HG03439 (cell line): Measurements from ENCODE around the gene RSKR.
"Not testable (repeated sequence)": the region's sequence is repeated elsewhere in the genome, so short reads cannot be mapped to it uniquely, and the experiment has no call there.

Experiments used
- ATAC-seq: cut with Tn5 transposase; IDR thresholded peaks from one replicate; pipeline ENCODE4 v1.9.1; 2021; ENCODE audit warnings: mild to moderate bottlenecking, moderate library complexity; ENCODE audit not compliant: unreplicated experiment

Gene RSKR

DNA sequence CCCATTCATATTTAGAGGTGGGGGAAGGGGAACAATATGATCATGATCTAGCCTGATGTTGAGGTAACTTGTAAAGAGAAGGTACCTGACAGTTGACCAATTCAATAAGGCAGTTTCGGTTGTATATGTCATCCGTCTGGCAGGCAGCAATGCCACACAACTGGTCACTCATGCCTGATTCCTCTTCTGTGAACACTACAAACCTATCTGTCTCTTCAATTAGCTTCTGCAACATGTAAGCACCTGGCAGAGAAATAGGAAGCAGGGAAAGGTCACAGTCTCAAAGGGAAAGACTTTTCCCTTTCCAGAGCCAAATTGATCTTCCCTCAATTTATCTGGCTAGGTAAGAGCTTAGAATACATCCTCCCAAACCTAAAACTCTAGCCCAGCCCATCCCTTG is 10.2 kb upstream of the RSKR start:
- no peak for ATAC-seq

DNA sequence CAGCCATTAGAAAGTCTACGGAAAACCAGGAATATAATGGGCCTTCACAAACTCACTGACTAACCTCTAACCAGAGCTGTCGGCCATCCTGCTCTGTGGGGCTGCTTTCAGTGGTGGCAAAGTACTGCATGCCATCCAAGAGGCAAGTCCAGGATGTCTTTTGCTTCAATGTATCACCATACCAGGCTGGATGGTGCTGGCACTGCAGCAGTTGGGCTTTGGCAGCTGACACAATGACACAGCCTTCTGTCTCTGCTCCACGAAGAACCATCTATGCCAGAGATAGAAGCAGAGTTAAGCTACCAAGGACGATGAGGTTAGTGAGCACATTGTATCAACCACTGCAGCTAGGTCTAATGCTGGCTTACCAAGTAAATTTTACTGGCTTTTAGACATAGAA is 9.7 kb upstream of the RSKR start:
- ATAC-seq, result no peak

DNA sequence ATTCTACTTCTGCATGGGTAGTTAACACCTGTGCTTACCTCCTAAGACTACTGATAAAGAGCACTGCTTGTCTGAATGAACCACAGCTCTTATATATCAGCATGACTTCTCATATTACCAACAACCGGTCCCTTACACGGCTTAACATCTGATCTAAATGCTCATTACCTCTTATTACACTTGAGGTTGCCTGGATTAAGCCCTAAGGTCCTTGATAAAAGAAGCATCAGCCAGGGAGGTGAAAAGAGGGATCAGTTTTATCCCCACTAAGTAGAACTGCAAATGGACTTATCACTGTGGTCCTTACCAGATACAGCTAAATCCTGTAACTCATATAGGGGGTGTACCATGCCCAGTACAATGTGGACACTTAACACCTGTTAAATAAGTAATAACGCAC is 8.2 kb upstream of the RSKR start:
- no peak for ATAC-seq

DNA sequence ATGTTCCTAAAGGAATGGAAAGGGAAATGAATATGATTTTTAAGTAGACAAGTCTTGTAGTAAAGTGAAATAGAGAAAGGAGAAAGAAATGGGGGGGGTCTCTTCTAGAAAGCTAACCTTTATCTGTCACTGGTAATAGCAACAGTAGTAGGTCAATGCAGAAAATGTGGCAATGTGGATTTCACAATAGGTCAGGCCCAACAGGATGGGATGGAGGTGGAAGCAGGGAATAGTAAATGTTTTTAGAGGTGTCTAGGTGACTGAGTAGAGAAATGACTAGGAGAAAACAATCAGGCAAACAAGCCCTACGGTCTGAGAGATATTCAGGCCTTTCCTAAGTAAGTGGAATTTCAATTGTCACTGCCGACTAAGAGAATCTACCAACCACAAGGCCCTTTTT is 6.0 kb upstream of the RSKR start:
- ATAC-seq, result no peak

DNA sequence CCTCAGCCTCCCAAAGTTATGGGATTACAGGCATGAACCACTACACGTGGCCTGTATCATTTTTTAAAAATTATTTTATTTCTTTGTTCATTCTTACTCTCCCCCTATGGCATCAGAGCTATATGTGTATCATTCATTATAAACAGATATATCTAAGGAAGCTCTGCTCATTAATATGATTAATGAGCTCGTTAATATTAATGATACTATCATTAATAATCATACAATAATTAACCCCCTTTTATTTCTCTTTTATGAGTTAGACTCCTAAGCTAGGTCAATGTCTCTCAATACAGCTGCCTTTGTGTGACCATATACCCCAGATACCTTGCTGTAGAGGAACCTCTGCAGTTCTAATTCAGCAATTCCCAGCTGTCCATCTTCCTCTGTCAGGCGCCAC is 4.5 kb upstream of the RSKR start:
- no peak for ATAC-seq

DNA sequence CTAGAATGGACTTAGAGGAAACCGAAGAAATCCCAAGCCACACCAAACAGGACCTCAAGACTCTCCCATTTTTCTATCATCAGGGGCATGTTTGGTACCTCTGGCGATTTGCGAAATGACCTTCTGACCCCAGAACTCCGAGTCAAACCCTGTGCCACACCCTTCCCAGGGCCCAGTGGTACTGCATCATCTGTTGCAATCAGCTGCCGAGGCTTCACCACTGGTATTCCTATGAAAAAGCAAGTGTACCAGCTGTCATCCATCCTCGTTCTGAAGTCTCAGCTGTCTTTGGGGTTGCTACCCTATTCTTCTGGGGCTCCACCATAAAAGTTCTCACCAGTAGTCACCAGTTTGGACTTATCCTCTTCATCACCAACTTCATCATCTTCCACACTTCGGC is 2.3 kb upstream of the RSKR start:
- ATAC-seq, result no peak

DNA sequence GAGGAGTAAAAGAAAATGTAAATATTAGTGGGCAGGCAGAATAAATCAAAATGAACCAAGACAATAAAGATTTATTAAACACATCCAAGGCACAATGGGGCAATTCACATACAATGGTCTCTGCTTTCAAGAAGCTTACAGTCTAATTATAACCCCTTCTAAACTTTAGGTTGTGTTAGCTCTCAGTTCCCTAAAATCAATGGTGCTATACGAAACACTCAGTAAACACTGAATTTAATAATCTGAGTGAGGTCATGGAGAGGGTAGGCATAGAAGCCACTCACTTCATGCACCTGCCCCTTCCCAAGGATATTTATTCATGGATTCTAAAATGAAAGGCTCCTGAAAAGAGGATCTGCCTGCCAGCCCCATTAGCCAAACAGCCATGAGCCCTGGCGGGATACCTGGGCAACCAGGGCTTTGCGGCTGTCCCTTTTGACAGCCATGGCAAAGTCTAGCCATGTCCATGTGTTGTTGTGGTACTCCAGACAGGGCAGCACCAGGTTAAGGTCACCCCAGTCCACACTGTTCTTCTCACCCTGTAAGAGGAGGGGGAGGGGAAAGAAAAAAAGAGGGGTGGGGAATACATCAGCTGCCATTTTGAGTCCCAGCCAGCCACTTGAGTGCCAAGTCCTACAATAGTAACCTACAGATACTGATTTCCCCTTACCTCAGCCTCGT is 1.4 kb upstream of the RSKR start:
- ATAC-seq, result no peak

DNA sequence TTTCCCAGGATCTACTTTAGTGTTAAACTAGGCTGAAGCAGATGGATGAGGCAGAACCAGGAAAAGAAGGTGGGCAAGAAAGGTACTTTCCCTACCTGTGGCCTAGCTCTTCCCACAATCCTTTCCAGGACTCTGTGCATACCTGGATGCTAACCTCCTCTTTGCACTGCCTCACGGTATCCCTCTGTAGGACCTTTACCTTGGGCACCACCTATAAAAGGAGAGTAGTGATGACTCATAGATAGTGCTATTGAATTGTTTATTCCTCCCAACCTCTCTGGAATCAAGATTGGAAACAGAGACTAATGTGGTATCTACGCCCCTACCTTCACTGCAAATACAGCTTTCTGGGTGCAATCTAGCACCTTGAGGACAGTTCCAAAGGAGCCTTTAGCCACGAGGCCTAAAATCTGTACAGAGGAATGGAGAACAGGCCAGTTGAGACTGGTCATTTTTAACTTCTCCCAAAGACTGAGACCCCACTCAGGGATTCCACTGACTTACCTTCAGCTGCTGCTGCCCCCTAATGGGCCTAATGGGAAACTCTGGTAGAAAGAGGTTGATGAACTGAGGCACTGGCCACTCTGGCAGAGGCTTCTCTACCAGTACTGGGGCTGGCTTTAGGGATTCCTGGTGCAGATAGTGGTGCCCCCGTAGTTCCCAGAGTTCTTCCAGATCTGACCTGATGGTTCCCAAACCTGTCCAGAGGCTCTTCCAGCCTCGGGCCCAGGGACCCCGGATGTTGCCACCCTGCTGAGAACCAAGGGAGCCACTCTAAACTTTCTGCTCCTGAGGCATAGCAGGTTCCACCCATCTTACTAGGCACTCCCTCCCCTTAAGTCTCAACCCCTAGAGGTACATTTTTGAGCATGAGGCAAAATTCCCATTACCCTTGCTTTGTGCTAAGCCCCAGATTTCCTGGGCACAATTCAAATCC is 781 bp downstream of the RSKR start:
- no peak for ATAC-seq

DNA sequence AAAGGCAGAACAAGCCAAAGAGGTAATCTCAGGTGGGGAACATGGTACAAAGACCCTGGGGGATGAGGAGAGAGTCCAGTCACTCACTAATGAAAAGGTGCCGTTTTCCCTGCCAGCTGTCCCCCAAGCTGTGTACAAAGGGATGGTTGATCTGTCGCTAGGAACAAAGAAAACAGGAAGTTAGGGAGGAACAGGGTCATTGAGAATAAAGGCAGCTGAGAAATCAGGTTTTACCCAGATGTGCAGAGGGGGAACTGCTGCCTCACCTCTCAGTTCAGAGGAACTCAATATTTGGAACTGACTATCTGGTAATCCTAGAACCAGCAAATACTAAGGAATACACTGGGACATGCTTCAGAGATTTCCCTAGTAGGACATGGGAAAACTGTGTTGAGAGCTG is 1.5 kb downstream of the RSKR start:
- no peak for ATAC-seq

DNA sequence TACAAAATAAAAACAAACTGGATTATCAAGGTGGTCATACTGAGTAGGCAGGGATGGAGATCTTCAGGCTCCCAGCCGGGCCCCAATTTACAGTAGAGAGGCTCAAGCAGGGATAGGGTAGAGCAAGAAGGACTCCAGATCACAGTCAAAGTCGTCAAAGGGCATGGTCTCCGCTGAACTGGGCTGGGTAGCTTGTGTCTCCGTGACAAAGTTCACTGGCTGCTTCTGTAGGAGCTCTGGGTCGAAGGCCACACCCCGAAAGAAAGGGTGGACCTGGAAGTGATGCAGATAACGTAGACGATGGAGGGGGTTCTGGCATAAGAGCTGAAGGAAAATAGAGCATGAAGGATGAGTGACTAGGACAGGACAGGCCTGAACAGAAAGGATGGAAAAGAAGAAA is 3.6 kb downstream of the RSKR start:
- no peak for ATAC-seq

DNA sequence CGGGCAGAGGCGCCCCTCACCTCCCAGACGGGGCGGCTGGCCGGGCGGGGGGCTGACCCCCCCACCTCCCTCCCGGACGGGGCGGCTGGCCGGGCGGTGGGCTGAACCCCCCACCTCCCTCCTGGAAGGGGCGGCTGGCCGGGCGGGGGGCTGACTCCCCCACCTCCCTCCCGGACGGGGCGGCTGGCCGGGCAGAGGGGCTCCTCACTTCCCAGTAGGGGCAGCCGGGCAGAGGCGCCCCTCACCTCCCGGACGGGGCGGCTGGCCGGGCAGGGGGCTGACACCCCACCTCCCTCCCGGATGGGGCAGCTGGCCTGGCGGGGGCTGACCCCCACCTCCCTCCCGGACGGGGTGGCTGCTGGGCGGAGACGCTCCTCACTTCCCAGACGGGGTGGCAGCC is 10.0 kb downstream of the RSKR start:
- not testable (repeated sequence) for ATAC-seq

DNA sequence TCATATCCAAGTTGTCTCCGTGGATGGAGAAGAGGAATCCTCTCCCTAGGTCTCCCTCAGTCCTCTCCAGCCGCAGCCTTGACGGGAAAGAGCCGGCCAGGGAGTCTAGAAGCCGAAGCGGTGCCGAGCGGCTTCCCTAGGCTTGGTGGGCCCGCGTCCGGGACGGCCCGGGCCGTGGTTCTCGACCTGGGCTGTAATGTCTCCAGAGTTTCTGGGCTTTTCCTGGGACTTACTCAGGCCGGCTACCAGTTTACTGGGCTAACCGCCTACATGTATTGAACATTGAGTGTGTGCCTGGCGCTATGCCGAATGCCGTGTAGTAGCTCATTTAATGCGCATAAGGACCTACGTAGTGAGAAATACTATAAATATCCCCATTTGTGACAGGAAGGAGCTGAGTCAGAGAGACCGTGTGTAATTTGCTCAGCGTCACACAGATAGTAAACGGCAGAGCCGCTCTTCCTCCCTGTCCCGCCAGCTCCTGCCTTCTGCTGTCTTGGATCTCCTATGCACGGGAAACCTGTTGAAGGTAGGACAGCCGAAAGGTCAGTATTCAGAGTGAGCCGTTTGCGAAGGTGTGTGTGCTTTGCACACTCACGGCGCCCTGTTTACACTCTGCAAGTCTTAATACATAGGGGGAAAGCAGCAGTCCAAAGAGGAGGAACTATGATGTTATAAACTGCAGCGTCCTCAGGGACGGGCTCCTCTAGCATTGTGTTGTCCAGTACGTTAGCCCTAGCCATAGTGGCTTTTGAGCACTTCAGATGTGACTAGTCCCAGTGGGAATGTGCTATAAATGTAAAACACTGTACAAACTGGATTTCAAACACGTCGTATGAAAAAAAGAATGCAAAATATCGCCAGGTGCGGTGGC is 14.4 kb downstream of the RSKR start:
- peak; percentile 48 for ATAC-seq

DNA sequence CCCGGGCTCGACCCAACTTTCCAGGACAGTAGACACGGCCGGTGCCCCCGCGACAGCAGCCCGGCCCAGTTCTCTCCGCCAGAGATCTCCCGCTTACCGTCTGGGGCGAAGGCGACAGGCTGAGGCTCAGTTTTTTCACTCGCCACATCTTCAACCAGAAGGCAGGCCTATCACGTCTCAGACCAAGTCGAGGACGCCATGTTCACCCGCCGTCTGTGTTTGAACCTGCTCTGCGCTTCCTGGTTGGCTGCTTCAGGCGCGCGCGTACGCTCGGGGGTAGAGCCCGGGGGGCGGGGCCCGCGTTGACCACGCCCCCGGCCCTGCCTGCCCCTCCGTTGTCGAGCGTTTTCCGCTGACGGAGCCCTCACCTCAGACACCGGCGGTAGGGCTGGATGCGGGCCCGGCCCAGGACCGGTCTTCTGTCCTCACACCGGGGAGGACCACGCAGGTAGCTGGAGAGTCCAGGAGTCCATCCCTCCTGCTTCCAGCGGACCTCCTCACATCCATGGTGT is 15.1 kb downstream of the RSKR start, which contains the start of gene SPAG5:
Gene SPAG5 (minus strand): TSS at position 227 of the 512 bp plus-strand sequence. CDS start 79 bp downstream, at position 148.
- ATAC-seq, result peak; percentile 84

DNA sequence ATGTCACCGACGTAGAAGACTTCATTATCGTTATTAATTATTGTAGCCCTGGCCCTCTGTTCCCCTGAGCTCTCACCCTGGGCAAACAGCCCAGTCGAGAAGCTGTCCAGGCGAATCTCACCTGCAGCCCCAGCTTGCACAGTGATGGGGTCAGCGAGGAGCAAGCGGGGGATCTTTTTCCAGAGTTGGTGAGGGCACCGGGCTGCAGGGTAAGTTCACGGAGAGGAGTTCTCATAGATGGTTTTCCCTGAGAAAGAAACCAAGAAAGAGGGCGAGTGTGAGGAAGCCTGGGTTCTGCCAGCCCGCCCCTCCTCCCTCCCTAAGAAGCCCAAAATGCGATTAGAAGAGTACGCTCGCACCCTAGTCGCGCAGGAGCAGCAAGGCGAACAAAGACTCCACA is 15.6 kb downstream of the RSKR start:
- no peak for ATAC-seq

DNA sequence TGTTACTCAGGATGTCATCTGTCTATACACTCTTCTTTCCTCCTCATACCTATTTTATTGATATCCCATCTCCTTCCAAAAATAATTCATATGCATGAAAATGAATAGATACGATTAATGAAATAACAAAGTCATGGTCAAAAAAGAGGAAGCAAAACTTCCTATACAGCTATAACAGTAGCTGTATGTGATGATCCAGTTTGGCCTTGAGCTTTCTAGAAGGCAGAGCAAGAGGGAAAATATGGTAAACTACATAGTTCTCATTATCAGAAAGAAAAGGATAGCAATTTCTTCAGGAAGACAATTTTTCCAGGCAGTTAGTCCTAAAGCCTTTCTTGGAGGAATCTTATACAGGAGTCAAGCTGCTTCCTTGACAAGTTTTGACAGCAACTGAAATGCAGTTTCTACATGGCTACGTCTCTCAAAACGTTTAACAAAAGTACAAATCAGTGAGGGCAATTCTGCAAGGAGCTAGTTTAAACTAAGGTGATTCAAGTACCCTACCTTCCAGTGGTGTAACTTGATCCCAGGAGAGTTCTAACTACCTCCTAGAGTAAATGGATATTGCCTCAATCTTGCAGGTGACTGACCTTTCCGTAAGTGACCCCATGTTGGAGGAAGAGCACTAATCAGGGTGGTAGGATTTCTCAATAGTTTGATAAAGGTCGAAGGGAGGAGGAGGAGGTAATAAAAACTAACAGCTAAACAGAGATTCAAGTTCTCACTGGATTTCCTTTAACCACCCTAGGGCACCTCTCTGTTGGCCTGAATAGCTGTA is 16.2 kb downstream of the RSKR start:
- ATAC-seq, result no peak

DNA sequence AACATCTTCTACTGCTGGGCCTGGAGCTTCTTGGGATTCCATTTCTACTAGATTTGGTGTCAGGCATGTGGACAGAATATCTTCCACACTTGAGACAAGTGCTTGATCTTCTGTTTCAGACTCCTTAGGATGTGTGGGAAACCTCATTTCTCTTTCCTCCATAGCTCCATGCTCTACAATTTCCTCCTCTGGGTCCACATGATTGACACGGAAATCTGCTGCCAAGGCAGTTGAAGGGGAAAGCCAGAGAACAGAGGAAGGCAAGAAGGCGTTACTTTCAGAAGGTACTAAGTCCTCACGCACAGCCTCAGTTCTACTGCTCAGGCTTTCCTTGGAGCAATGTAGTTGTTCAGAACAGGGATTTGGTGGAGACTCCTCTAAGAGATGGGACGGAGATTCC is 21.7 kb downstream of the RSKR start:
- ATAC-seq, result no peak

DNA sequence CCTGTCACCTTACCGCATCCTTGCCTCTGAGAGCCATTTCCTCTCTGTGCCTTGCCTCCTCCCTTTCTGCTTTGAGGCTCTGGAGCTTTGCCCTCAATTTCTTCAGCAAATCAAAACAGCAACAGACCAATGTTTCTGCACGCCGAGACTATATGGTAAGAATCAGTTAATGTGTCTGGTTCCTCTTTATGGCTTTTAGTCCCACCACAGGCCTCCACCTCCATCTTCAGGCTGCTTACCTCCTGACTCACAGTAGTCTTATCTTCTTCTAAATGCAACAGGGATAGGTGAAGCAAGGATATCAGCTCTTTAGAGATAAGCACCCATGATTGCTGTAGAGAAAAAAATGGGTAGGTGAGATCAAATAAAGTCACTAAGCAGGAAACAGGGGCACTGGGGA is 28.1 kb downstream of the RSKR start:
- ATAC-seq, result no peak

DNA sequence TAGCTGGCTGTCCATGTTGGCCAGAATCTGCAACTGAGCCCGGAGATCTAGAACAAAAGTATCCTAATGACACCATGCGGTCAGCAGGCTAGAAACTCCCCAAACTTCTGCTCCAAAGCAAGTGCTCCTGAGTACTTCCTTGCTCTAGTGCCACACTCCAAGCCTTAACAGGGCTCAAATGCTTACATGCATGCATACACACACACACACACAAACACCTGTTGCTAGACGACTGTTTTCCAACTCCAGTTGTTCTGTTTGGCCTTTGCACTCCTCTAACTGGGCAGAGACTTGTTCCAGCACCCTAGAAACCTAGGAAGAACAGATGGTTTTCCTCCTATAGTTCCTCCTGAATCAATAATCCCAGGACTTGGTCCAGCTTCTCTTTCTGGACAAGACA is 29.6 kb downstream of the RSKR start:
- ATAC-seq, result no peak

DNA sequence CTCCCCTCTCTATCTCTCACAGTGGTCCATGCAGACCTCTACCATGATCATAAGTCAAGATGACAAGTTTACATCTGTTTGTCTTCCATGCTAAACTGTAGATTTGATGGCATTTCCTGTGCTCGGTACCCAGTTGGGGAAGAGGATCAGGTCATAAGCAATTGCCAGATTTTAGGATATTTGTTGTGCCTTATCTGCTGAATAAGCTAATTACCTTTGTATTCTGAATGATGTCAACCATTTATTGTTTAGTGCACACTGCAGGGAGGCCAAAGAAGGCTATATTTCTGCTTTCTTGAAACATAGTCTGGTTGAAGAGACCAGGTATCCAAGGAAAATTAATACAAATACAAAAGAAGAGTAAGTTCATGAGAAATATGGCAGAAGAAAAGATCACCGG is 31.5 kb downstream of the RSKR start:
- ATAC-seq, result no peak

DNA sequence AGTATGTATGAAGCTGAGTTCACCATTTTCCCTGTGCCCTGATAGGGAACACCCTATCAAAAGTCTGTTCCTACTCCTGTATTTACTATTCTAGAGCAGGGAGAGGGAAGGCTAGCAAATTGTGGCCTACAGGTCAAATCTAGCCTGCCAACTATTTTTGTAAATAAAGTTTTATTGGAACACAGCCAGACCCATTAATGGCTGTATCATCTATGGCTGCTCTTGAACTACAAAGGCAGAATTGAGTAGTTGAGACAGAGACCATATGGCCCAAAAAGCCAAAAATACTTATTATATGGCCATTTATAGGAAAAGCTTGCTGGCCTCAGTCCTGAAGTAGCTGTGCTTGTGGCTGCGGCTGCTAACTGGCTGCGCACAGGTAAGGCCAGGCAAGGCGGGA is 33.0 kb downstream of the RSKR start:
- no peak for ATAC-seq
